ENCODE data around the gene TDRD15. TPM values are rescaled to one million over a fixed set of nuclear protein-coding genes. Genes with fewer than 3 reads are reported as not detected.

The TDRD15 gene
- total RNA-seq, 1 experiment from 2014 or later = 2.9 TPM

GRCh38 chr2:21161122-21161521 is 37.4 kb downstream of the TDRD15 start:
- Histone ChIP-seq H3K4me3 (no peak overlapping the region), H4K20me1 (ENCODE audit: insufficient read depth) (no peaks in the 10 kb centered on the region), H3K36me3 (ENCODE audit: low read depth) (no peaks in the 10 kb centered on the region), H2AFZ (no peak overlapping the region), H3K4me2 (no peak overlapping the region), H3K27ac (no peak overlapping the region), H3K27me3 (ENCODE audit: insufficient read depth, low read depth) (no peaks in the 10 kb centered on the region), H3K79me2 (ENCODE audit: low read depth) (no peaks in the 10 kb centered on the region), H3K9me3 (ENCODE audit: insufficient read depth, low read depth) (no peaks in the 10 kb centered on the region), H3K4me1 (replicated peaks; ENCODE audit: insufficient read depth) (no peaks in the 10 kb centered on the region), H3F3A (ENCODE audit: insufficient read depth, low read depth) (no peaks in the 10 kb centered on the region), H3K9me2 (ENCODE audit: insufficient read depth) (no peaks in the 10 kb centered on the region)
- POLR2A ChIA-PET (ENCODE audit: unreplicated experiment) = no interaction called here
- intact Hi-C loops (cut with micrococcal nuclease; ENCODE audit: unreplicated experiment) = no loop called here
- DNase-seq = no peak
- CTCF ChIA-PET = no interaction called here
- no peak for TF ChIP-seq EZH2 (IDR thresholded peaks at IDR 0.05; ENCODE audit: low read depth)
- TF ChIP-seq CTCF (conservative IDR thresholded peaks at IDR 0.05) = no peak
- BruUV-seq (replicated peaks) = no TSS peak

GRCh38 chr2:21161832-21162614 is 38.3 kb downstream of the TDRD15 start:
- ChIA-PET POLR2A (ENCODE audit: unreplicated experiment) (no interaction called here), CTCF (no interaction called here)
- H3K36me3 ChIP-seq (ENCODE audit: low read depth) = no peaks in the 10 kb centered on the region
- H2AFZ ChIP-seq = no peak overlapping the region
- TF ChIP-seq EZH2 (IDR thresholded peaks at IDR 0.05; ENCODE audit: low read depth) (no peak), CTCF (conservative IDR thresholded peaks at IDR 0.05) (no peak)
- H3K27me3 ChIP-seq (ENCODE audit: insufficient read depth, low read depth) = no peaks in the 10 kb centered on the region
- no peaks in the 10 kb centered on the region for H3K9me2 ChIP-seq (ENCODE audit: insufficient read depth)
- no peaks in the 10 kb centered on the region for H3K4me1 ChIP-seq (replicated peaks; ENCODE audit: insufficient read depth)
- H3K4me2 ChIP-seq = no peak overlapping the region
- BruUV-seq (replicated peaks) = no TSS peak
- H3K27ac ChIP-seq = no peak overlapping the region
- H3K79me2 ChIP-seq (ENCODE audit: low read depth) = no peaks in the 10 kb centered on the region
- no peaks in the 10 kb centered on the region for H3F3A ChIP-seq (ENCODE audit: insufficient read depth, low read depth)
- no peak for DNase-seq
- H4K20me1 ChIP-seq (ENCODE audit: insufficient read depth) = no peaks in the 10 kb centered on the region
- no peak overlapping the region for H3K4me3 ChIP-seq
- intact Hi-C loops (cut with micrococcal nuclease; ENCODE audit: unreplicated experiment) = no loop called here
- no peaks in the 10 kb centered on the region for H3K9me3 ChIP-seq (ENCODE audit: insufficient read depth, low read depth)

GRCh38 chr2:21162615-21162878 is 38.8 kb downstream of the TDRD15 start:
- H3K27ac ChIP-seq = no peak overlapping the region
- H3K4me3 ChIP-seq = no peak overlapping the region
- H3K9me2 ChIP-seq (ENCODE audit: insufficient read depth) = no peaks in the 10 kb centered on the region
- no peak for DNase-seq
- no peak for TF ChIP-seq EZH2 (IDR thresholded peaks at IDR 0.05; ENCODE audit: low read depth)
- TF ChIP-seq CTCF (conservative IDR thresholded peaks at IDR 0.05) = no peak
- no peaks in the 10 kb centered on the region for H3K4me1 ChIP-seq (replicated peaks; ENCODE audit: insufficient read depth)
- H4K20me1 ChIP-seq (ENCODE audit: insufficient read depth) = no peaks in the 10 kb centered on the region
- H3K36me3 ChIP-seq (ENCODE audit: low read depth) = no peaks in the 10 kb centered on the region
- POLR2A ChIA-PET (ENCODE audit: unreplicated experiment) = no interaction called here
- no peaks in the 10 kb centered on the region for H3K9me3 ChIP-seq (ENCODE audit: insufficient read depth, low read depth)
- no TSS peak for BruUV-seq (replicated peaks)
- H3K27me3 ChIP-seq (ENCODE audit: insufficient read depth, low read depth) = no peaks in the 10 kb centered on the region
- no peaks in the 10 kb centered on the region for H3F3A ChIP-seq (ENCODE audit: insufficient read depth, low read depth)
- CTCF ChIA-PET = no interaction called here
- no peak overlapping the region for H3K4me2 ChIP-seq
- H2AFZ ChIP-seq = no peak overlapping the region
- H3K79me2 ChIP-seq (ENCODE audit: low read depth) = no peaks in the 10 kb centered on the region
- intact Hi-C loops (cut with micrococcal nuclease; ENCODE audit: unreplicated experiment) = no loop called here
